WTC11 (cell line): ENCODE measurements around the gene FNIP1. TPM values are rescaled to one million over a fixed set of nuclear protein-coding genes. Genes with fewer than 3 reads are reported as not detected.

Source experiments
- AFF4 ChIP-seq: sonication (generic); formaldehyde crosslinking; IDR thresholded peaks from 2 replicates; pipeline ENCODE4 v1.8.1; 2023; ENCODE audit warnings: mild to moderate bottlenecking, missing genetic modification reagents, borderline replicate concordance
- ARID4B ChIP-seq: sonication (generic); formaldehyde crosslinking; IDR thresholded peaks from 2 replicates; pipeline ENCODE4 v1.8.0; 2023; ENCODE audit warnings: missing genetic modification reagents, mild to moderate bottlenecking, borderline replicate concordance
- ATF2 ChIP-seq: sonication (generic); formaldehyde crosslinking; IDR thresholded peaks from 2 replicates; pipeline ENCODE4 v1.8.1; 2022; ENCODE audit warnings: low read depth, missing genetic modification reagents, borderline replicate concordance
- CREB1 ChIP-seq: sonication (generic); formaldehyde crosslinking; IDR thresholded peaks from 2 replicates; pipeline ENCODE4 v1.8.0; 2023; ENCODE audit warnings: mild to moderate bottlenecking, missing genetic modification reagents
- ESRRA ChIP-seq: sonication (generic); formaldehyde crosslinking; IDR thresholded peaks from 2 replicates; pipeline ENCODE4 v1.8.1; 2022; ENCODE audit warnings: mild to moderate bottlenecking, missing genetic modification reagents, borderline replicate concordance
- FOXP1 ChIP-seq: sonication (generic); formaldehyde crosslinking; IDR thresholded peaks from 2 replicates; pipeline ENCODE4 v1.8.0; 2022; ENCODE audit warnings: missing genetic modification reagents, mild to moderate bottlenecking, moderate library complexity, borderline replicate concordance
- GTF2I ChIP-seq: fragments of 250-450 bp; sonication (Bioruptor Pico); conservative IDR thresholded peaks from 2 replicates; pipeline ENCODE4 v1.4.0; 2021; ENCODE audit warnings: mild to moderate bottlenecking
- IRF1 ChIP-seq: sonication (generic); formaldehyde crosslinking; IDR thresholded peaks from 2 replicates; pipeline ENCODE4 v1.8.0; 2023; ENCODE audit warnings: missing genetic modification reagents
- IRF2 ChIP-seq: sonication (generic); formaldehyde crosslinking; IDR thresholded peaks from 2 replicates; pipeline ENCODE4 v1.8.0; 2022; ENCODE audit warnings: low read depth, missing genetic modification reagents, borderline replicate concordance
- JUN ChIP-seq: sonication (generic); formaldehyde crosslinking; IDR thresholded peaks from 2 replicates; pipeline ENCODE4 v1.8.0; 2023; ENCODE audit warnings: mild to moderate bottlenecking, missing genetic modification reagents
- MYBL2 ChIP-seq: sonication (generic); formaldehyde crosslinking; IDR thresholded peaks from 2 replicates; pipeline ENCODE4 v1.8.1; 2023; ENCODE audit warnings: mild to moderate bottlenecking, moderate library complexity, missing genetic modification reagents
- NFATC4 ChIP-seq: fragments of 250-450 bp; sonication (Bioruptor Pico); IDR thresholded peaks from 2 replicates; pipeline ENCODE4 v1.9.0; 2021; ENCODE audit warnings: mild to moderate bottlenecking
- NFE2L1 ChIP-seq: sonication (generic); formaldehyde crosslinking; IDR thresholded peaks from 2 replicates; pipeline ENCODE4 v1.8.1; 2023; ENCODE audit warnings: missing genetic modification reagents
- NFYB ChIP-seq: sonication (generic); formaldehyde crosslinking; conservative IDR thresholded peaks from 2 replicates; pipeline ENCODE4 v1.8.0; 2022; ENCODE audit warnings: low read depth, missing genetic modification reagents
- PRDM15 ChIP-seq: sonication (generic); formaldehyde crosslinking; IDR thresholded peaks from 2 replicates; pipeline ENCODE4 v1.8.0; 2022; ENCODE audit warnings: missing genetic modification reagents
- TCF7 ChIP-seq: sonication (generic); formaldehyde crosslinking; IDR thresholded peaks from 2 replicates; pipeline ENCODE4 v1.8.0; 2022; ENCODE audit warnings: mild to moderate bottlenecking, low read depth, missing genetic modification reagents, moderate library complexity
- TEAD1 ChIP-seq: sonication (generic); formaldehyde crosslinking; IDR thresholded peaks from 2 replicates; pipeline ENCODE4 v1.8.0; 2022; ENCODE audit warnings: mild to moderate bottlenecking, missing genetic modification reagents
- ZNF138 ChIP-seq: sonication (generic); formaldehyde crosslinking; conservative IDR thresholded peaks from 2 replicates; pipeline ENCODE4 v1.8.1; 2022; ENCODE audit warnings: mild to moderate bottlenecking, moderate library complexity, missing genetic modification reagents
- ZNF232 ChIP-seq: sonication (generic); formaldehyde crosslinking; IDR thresholded peaks from 2 replicates; pipeline ENCODE4 v1.8.0; 2022; ENCODE audit warnings: mild to moderate bottlenecking, missing genetic modification reagents
- ZNF263 ChIP-seq: sonication (generic); formaldehyde crosslinking; IDR thresholded peaks from 2 replicates; pipeline ENCODE4 v1.8.1; 2022; ENCODE audit warnings: low read depth, mild to moderate bottlenecking, moderate library complexity, missing genetic modification reagents
- ZNF396 ChIP-seq: fragments of 250-450 bp; sonication (Bioruptor Pico); IDR thresholded peaks from 2 replicates; pipeline ENCODE4 v1.8.0; 2021; ENCODE audit warnings: mild to moderate bottlenecking, moderate library complexity, borderline replicate concordance
- ZNF416 ChIP-seq: fragments of 250-450 bp; sonication (Bioruptor Pico); IDR thresholded peaks from 2 replicates; pipeline ENCODE4 v1.9.0; 2021; ENCODE audit warnings: mild to moderate bottlenecking, inconsistent platforms
- ZNF423 ChIP-seq: fragments of 250-450 bp; sonication (Bioruptor Pico); IDR thresholded peaks from 2 replicates; pipeline ENCODE4 v2.1.2; 2022; ENCODE audit warnings: mild to moderate bottlenecking, moderate library complexity
- total RNA-seq: library from RNA; stranded (reverse); gene quantifications from 3 replicates; pipeline ENCODE4 v1.2.3, GENCODE V29; 2021

FNIP1 gene
- total RNA-seq, 1 experiment from 2014 or later, result 17.2 TPM

GRCh38 chr5:131796793-131797693 is at the start of gene FNIP1 (continued):
- no peak for TF ChIP-seq NFATC4
- TF ChIP-seq IRF1 (CRISPR knock-in tag), result no peak
- no peak; the same call in 1 of the 2 replicates for TF ChIP-seq CREB1
- TF ChIP-seq ZNF138 (CRISPR knock-in tag), result 0 out of 2 replicates have a peak, but pooled peaks have one; percentile 55
- TF ChIP-seq IRF2 (CRISPR knock-in tag), result no peak; the same call in 1 of the 2 replicates
- no peak; the same call in 1 of the 2 replicates for TF ChIP-seq FOXP1
- TF ChIP-seq MYBL2, result peak; percentile 53; the same call in 1 of the 2 replicates
- peak; percentile 84; the same call in 1 of the 2 replicates for TF ChIP-seq NFE2L1 (CRISPR knock-in tag)
- no peak for TF ChIP-seq ZNF423 (CRISPR knock-in tag)
- TF ChIP-seq ESRRA, result no peak
- no peak for TF ChIP-seq ZNF263 (CRISPR knock-in tag)
- TF ChIP-seq PRDM15 (CRISPR knock-in tag), result no peak
- TF ChIP-seq AFF4 (CRISPR knock-in tag), result no peak
- peak; percentile 78 for TF ChIP-seq TEAD1
- TF ChIP-seq ZNF416 (CRISPR knock-in tag), result no peak
- TF ChIP-seq ATF2, result no peak
- TF ChIP-seq ZNF232 (CRISPR knock-in tag), result no peak
- TF ChIP-seq ARID4B (CRISPR knock-in tag), result peak; percentile 24; the same call in 1 of the 2 replicates
- TF ChIP-seq TCF7 (CRISPR knock-in tag), result no peak
- TF ChIP-seq NFYB (CRISPR knock-in tag), result peak; percentile 71
- no peak for TF ChIP-seq JUN (CRISPR knock-in tag)
- TF ChIP-seq GTF2I (CRISPR knock-in tag), result no peak
- TF ChIP-seq ZNF396 (CRISPR knock-in tag), result no peak
